Duodenal mucosa (tissue), 2 donors: ENCODE data around the gene ARMC7.
A peak's percentile ranks its signal among the peaks of the same experiment; 100 is the strongest.
"Not testable (repeated sequence)": the region's sequence is repeated elsewhere in the genome, so short reads cannot be mapped to it uniquely, and the experiment has no call there.

ENCODE experiments used
- H3K27ac ChIP-seq: one replicate; pipeline ENCODE4 v1.7.0; 2013; ENCODE audit warnings: low read depth, low read length
- H3K27me3 ChIP-seq, 2 donors: one replicate each; pipeline ENCODE4 v1.7.0; 2013; ENCODE audit warnings: low read length in 2 of 2, control low read depth in 1 of 2; ENCODE audit not compliant: insufficient read depth in 2 of 2, control insufficient read depth in 1 of 2
- H3K36me3 ChIP-seq, 2 donors: one replicate each; pipeline ENCODE4 v1.7.0; 2013; ENCODE audit warnings: low read length in 2 of 2, control low read depth in 1 of 2; ENCODE audit not compliant: insufficient read depth in 2 of 2, control insufficient read depth in 1 of 2
- H3K4me1 ChIP-seq, 2 donors: one replicate each; pipeline ENCODE4 v1.7.0; 2013; ENCODE audit warnings: low read length in 2 of 2, control low read depth in 1 of 2; ENCODE audit not compliant: insufficient read depth in 2 of 2, control insufficient read depth in 1 of 2
- H3K4me3 ChIP-seq, 2 donors: one replicate each; pipeline ENCODE4 v1.7.0; 2013; ENCODE audit warnings: low read length in 2 of 2, low read depth in 1 of 2
- H3K9ac ChIP-seq, 2 donors: one replicate each; pipeline ENCODE4 v1.7.0; 2013; ENCODE audit warnings: low read length in 2 of 2, low read depth in 1 of 2
- H3K9me3 ChIP-seq, 2 donors: one replicate each; pipeline ENCODE4 v1.7.0; 2013; ENCODE audit warnings: low read length in 2 of 2, control low read depth in 1 of 2; ENCODE audit not compliant: control insufficient read depth in 1 of 2

ARMC7 gene

DNA sequence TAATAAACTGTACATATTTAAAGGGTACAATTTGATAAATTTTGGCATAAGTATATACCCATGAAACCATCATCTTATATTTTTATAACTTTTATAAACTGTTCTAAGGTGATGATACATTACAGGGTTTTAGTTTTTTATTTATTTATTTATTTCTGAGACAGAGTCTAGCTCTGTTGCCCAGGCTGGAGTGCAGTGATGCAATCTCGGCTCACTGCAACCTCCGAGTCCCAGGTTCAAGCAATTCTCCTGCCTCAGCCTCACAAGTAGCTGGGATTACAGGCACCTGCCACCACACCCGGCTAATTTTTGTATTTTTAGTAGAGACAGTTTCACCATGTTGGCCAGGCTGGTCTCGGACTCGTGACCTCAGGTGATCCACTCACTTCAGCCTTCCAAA lies 18.2 kb downstream of the ARMC7 start:
- Histone ChIP-seq H3K36me3 (peaks cover 3 to 18% of the 10 kb centered on the region in 2 donors), H3K4me1 (peaks cover 34 to 39% of the 10 kb centered on the region in 2 donors)
- not testable (repeated sequence) for H3K27me3 ChIP-seq, H3K4me3 ChIP-seq, H3K9ac ChIP-seq, H3K27ac ChIP-seq, H3K9me3 ChIP-seq

- no peak overlapping the region for H3K9ac ChIP-seq
- no peaks in the 10 kb centered on the region for H3K9me3 ChIP-seq
- peaks cover 3 to 18% of the 10 kb centered on the region in 2 donors for H3K36me3 ChIP-seq
- H3K27ac ChIP-seq: no peak overlapping the region
- H3K4me3 ChIP-seq: no peak overlapping the region
- peaks cover 31 to 35% of the 10 kb centered on the region in 2 donors for H3K4me1 ChIP-seq
- H3K27me3 ChIP-seq: no peaks in the 10 kb centered on the region
These were observed 19.1 kb downstream of the ARMC7 start for GRCh38 chr17:75128694-75129505.

DNA sequence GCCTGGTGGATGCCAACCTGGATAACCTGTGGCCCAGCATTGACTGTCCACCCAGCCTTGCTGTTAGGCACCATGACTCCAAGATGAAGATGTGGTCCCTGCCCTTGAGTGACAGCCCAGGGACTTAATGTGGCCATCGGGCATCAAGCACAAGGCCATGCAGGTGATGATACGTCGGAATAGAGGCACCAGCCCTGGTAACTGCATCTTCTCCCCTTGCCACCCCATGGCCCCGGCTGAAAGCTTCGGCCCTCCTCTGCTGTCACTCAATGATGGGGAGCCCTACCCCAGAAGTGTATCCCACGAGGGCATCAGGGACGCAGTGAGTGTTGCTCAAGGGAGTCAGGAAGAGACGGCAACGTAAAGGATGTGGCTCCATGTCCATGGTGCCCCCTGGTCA lies 19.8 kb downstream of the ARMC7 start:
- no peak overlapping the region for H3K9ac ChIP-seq
- peaks cover 26 to 30% of the 10 kb centered on the region in 2 donors for H3K4me1 ChIP-seq
- H3K36me3 ChIP-seq: peaks cover 3 to 18% of the 10 kb centered on the region in 2 donors
- no peak overlapping the region for H3K27ac ChIP-seq
- H3K27me3 ChIP-seq: no peaks in the 10 kb centered on the region
- H3K9me3 ChIP-seq: no peaks in the 10 kb centered on the region
- no peak overlapping the region for H3K4me3 ChIP-seq

DNA sequence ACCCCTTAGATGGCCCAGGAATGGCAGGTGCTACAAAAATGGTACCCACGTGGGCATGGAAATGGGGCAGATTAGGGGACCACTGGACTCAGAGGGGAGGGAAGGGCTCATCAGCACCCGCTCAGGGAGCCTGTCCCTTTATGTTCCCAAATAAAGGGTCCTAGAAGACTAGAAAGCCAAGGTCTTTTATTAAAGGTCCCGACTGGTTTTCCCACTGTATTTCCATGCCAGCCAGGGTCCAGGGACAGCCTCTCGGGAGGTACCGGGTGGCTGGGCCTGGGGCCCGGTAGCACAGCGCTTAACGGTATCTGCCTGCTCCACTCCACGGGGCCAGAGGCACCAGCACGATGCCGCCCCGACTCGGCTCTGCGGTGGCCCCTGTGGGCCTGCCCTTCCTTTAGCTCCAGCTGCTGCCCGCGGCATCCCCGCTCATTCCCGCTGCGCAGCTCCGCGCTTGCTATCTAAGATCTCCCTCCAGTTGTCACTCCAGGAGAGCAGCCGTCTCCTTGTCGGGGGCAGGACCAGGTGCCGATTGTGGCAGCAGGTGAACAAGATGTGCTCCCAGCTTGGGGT lies 20.4 kb downstream of the ARMC7 start:
- Histone ChIP-seq H3K4me3 (peak overlapping the region; percentile 77 to 79), H3K9me3 (no peaks in the 10 kb centered on the region), H3K4me1 (peaks cover 20 to 24% of the 10 kb centered on the region in 2 donors), H3K27ac (no peak overlapping the region), H3K9ac (peak overlapping the region; percentile 79 to 82), H3K27me3 (no peaks in the 10 kb centered on the region), H3K36me3 (peaks cover 3 to 21% of the 10 kb centered on the region in 2 donors)

DNA sequence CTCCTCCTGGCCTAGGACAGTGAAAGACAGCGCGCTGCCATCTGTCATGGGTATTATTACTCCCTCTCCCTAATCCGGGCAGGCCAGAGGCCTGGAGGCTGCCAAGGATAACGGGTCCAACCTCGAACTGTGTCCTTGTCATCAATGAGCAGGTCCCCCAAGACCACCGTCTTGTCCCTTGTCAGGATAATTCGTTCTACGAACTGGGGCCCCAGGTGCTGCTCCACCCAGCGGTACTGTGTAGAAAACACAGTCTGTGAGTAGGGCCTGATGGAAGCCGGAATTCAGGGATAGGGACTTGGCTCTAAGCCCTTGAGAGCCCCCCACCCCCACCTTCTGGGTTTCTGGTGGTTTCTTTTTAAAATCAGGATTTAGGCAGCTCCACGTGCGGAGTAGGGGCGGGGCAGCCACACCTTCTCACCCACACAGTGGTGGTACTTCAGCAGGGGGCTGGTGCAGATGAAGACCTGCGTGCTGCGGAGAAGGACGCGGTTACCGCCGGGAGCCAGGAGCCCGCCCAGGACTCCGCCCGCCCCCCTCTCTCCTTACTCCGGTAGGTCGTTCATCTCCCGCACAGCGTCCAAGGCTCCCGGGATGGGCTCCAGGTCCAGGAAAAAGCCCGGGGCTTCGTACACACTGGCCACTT lies 21.0 kb downstream of the ARMC7 start:
- H3K9ac ChIP-seq: peak overlapping the region; percentile 79 to 82
- peaks cover 3 to 27% of the 10 kb centered on the region in 2 donors for H3K36me3 ChIP-seq
- no peaks in the 10 kb centered on the region for H3K9me3 ChIP-seq
- peak overlapping the region; percentile 70 for H3K27ac ChIP-seq
- H3K4me1 ChIP-seq: peaks cover 16 to 19% of the 10 kb centered on the region in 2 donors
- no peaks in the 10 kb centered on the region for H3K27me3 ChIP-seq
- peak overlapping the region; percentile 77 to 79 for H3K4me3 ChIP-seq

DNA sequence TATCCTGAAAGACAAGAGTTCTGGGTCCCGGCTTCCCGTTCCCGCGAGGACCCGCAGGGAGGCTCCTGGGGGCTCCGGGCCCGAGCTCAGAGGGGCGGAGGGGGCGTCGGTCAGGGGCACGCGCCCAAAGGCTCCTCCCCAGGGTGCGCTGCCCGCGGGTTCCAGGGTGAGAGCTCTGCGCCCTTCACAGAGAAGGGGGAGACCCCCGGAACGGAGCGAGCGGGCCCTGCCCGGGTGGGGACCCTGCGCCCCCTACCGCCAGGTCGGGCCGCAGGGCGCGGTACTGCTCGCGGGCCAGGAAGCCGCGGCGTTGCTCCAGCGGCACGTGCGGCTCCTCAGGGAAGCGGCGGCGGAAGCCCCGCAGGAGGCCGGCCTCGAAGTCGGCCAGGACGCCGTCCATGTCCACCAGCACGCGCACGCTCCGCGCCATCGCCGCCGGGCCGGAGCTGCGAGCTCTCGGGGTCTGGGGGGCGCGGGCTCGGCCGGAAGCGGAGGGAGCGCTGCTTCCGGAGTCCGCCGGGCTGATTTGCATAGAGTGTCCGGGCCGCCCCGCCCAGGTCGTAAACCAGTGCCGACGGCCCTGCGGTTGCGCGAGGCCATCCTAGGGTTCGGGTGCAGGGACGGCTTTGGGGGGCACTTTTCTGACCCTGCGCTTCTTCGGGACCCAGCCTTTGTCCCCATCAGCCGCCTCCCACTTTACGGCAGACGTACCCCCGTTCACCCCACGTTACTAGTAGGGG lies 21.7 kb downstream of the ARMC7 start, which contains the start of gene NT5C:
Gene NT5C, minus strand, starts transcription at position 465 of the 740 bp plus-strand sequence. Its CDS starts 35 bp downstream, at position 430.
- Histone ChIP-seq H3K27ac (peak within 1 kb of the TSS; percentile 70), H3K4me1 (peaks cover 10 to 13% of the 10 kb centered on the region in 2 donors), H3K9me3 (no peaks in the 10 kb centered on the region), H3K4me3 (peak within 1 kb of the TSS; percentile 77 to 79), H3K27me3 (no peaks in the 10 kb centered on the region), H3K36me3 (peaks cover 3 to 32% of the 10 kb centered on the region in 2 donors), H3K9ac (peak within 1 kb of the TSS; percentile 79 to 82)

GRCh38 chr17:75132018-75133000 lies 22.5 kb downstream of the ARMC7 start:
- H3K27me3 ChIP-seq, H3K9me3 ChIP-seq: not testable (repeated sequence)
- Histone ChIP-seq H3K9ac (peak overlapping the region; percentile 79 to 82), H3K27ac (peak overlapping the region; percentile 70), H3K4me3 (peak overlapping the region; percentile 77 to 79), H3K36me3 (peaks cover 3 to 32% of the 10 kb centered on the region in 2 donors), H3K4me1 (peaks cover 10 to 12% of the 10 kb centered on the region in 2 donors)

- H3K27ac ChIP-seq: no peak overlapping the region
- H3K9me3 ChIP-seq: no peaks in the 10 kb centered on the region
- peaks cover 3 to 32% of the 10 kb centered on the region in 2 donors for H3K36me3 ChIP-seq
- H3K9ac ChIP-seq: no peak overlapping the region
- peaks cover 10 to 12% of the 10 kb centered on the region in 2 donors for H3K4me1 ChIP-seq
- no peaks in the 10 kb centered on the region for H3K27me3 ChIP-seq
- H3K4me3 ChIP-seq: no peak overlapping the region
These were observed 23.2 kb downstream of the ARMC7 start for GRCh38 chr17:75133001-75133400.
